Ectodermal cell (in vitro differentiated cells): Measurements from ENCODE around the gene CCNK.

Experiments used
- H3K27ac ChIP-seq: 2 replicates; pipeline ENCODE4 v1.7.0; 2013; ENCODE audit warnings: mild to moderate bottlenecking, low read depth, low read length; ENCODE audit not compliant: insufficient read depth, poor library complexity, severe bottlenecking
- H3K27me3 ChIP-seq: 2 replicates; pipeline ENCODE4 v1.7.0; 2013; ENCODE audit warnings: mild to moderate bottlenecking, low read length; ENCODE audit not compliant: insufficient read depth, control insufficient read depth, poor library complexity, severe bottlenecking
- H3K36me3 ChIP-seq: one replicate; pipeline ENCODE4 v1.7.0; 2013; ENCODE audit warnings: low read length; ENCODE audit not compliant: control insufficient read depth, insufficient read depth
- H3K4me1 ChIP-seq: one replicate; pipeline ENCODE4 v1.7.0; 2013; ENCODE audit warnings: low read length; ENCODE audit not compliant: control insufficient read depth, insufficient read depth
- H3K4me3 ChIP-seq: 2 replicates; pipeline ENCODE4 v1.7.0; 2013; ENCODE audit warnings: low read depth, low read length, control low read depth; ENCODE audit not compliant: insufficient read depth
- H3K9me3 ChIP-seq: 2 replicates; pipeline ENCODE4 v1.7.0; 2013; ENCODE audit warnings: mild to moderate bottlenecking, low read length, moderate library complexity; ENCODE audit not compliant: control insufficient read depth
- WGBS, 2 experiments: methylation state at CpG; one replicate each; pipeline ENCODE4 v1.1.7; 2013; ENCODE audit warnings: missing lambda C conversion rate in 2 of 2; 5-methylcytosine and 5-hydroxymethylcytosine counted together

The CCNK gene

DNA sequence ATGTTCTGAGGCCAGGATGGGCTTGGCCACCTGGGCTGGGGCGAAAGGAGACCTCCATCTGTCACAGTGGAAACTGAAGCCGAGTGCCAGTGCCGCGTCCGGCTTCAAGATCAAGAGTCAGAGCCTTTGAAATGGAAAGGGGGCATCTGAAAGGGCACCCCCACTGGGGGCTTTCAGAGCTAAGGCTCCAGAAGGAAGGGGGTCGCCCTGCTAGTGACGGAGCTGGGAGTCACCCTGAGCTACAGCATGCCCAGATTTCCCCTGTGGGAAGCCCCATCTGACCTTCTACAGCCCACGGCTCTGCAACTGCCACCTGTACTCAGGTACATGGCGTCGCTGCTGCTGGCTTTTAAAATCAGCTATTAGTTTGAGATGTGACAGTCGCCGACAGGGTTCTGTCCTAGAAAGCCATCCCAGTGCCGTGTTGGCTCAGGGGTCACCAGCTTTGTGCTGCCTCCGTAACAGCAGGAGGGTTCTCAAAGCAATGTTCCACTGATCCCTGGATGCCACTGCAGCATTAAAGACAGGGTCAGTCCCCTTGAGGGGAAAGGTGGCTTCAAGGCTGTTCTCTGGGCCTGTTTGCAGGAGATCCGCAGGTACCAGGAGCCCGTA lies 31.5 kb downstream of the CCNK start:
- no peaks in the 10 kb centered on the region for H3K27me3 ChIP-seq
- H3K36me3 ChIP-seq = peaks cover 20% of the 10 kb centered on the region
- WGBS, 2 experiments = 93% methylated on average over 16 of the region's 16 CpGs

DNA sequence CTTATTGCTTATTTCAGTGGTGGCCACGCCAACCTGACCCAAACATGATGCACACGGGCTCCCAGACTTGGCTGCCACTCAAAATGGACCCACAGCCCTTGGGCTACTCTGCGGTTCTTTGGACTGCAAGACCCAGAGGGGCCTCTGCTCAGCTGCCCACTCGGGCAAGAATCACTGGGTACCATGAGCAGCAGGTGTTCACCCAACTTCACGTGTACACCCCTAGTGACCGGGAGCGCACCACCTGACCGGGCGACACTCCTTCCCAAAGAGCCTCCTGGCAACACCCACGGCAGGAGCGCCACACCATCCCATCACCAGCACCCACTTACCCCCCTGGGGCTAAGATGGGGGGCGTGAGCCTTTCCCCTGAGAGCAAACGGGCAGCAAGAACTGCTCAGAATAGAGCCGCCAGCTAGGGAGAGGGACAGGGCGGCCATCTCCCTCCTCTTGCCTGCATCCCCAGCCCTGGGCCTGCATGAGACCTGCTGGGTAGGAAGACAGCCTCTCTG lies 32.0 kb downstream of the CCNK start:
- Histone ChIP-seq H3K4me1 (peaks cover 11% of the 10 kb centered on the region), H3K27me3 (no peaks in the 10 kb centered on the region), H3K4me3 (no peak overlapping the region), H3K36me3 (peaks cover 20% of the 10 kb centered on the region), H3K27ac (no peak overlapping the region), H3K9me3 (no peaks in the 10 kb centered on the region)
- WGBS, 2 experiments = 94 to 95% methylated on average over 15 of the region's 15 CpGs

More for the DNA sequence above, 31.5 kb downstream of the CCNK start:
- Histone ChIP-seq H3K4me3 (no peak overlapping the region), H3K4me1 (peaks cover 11% of the 10 kb centered on the region), H3K27ac (no peak overlapping the region), H3K9me3 (no peaks in the 10 kb centered on the region)

DNA sequence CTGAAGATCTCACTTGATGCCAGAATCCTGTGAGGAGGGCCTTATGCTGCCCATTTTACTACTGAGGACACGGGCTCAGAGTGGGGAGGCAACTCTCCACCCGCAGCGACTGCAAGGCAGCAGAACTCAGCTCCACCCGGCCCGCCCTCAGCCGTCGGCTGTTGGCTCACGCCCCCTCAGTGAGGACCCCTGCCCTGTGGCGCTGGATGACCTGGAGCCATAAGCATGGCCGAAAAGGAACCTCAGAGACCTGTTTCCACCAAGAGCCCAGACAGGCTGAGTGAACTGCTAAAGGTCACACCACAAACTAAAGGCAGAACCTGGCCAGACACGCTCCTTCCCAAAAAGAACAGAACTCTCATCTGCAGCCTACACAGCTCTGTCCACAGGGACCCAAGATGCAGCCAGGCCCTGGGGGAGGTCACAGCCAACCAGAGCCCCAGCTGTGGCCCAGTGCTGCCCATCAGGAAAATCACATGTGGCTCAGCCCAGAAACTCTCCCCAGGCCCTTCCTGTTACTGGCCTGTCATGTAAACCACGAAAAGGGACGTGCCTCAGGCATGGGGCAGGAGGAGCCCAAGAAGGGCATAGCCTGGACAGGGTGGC lies 32.8 kb downstream of the CCNK start:
- H3K36me3 ChIP-seq = peaks cover 12% of the 10 kb centered on the region
- no peak overlapping the region for H3K27ac ChIP-seq
- H3K4me3 ChIP-seq = no peak overlapping the region
- H3K9me3 ChIP-seq = no peaks in the 10 kb centered on the region
- peaks cover 9% of the 10 kb centered on the region for H3K4me1 ChIP-seq
- 91 to 94% methylated on average over 13 of the region's 13 CpGs for whole genome bisulfite sequencing, 2 experiments
- no peaks in the 10 kb centered on the region for H3K27me3 ChIP-seq

DNA sequence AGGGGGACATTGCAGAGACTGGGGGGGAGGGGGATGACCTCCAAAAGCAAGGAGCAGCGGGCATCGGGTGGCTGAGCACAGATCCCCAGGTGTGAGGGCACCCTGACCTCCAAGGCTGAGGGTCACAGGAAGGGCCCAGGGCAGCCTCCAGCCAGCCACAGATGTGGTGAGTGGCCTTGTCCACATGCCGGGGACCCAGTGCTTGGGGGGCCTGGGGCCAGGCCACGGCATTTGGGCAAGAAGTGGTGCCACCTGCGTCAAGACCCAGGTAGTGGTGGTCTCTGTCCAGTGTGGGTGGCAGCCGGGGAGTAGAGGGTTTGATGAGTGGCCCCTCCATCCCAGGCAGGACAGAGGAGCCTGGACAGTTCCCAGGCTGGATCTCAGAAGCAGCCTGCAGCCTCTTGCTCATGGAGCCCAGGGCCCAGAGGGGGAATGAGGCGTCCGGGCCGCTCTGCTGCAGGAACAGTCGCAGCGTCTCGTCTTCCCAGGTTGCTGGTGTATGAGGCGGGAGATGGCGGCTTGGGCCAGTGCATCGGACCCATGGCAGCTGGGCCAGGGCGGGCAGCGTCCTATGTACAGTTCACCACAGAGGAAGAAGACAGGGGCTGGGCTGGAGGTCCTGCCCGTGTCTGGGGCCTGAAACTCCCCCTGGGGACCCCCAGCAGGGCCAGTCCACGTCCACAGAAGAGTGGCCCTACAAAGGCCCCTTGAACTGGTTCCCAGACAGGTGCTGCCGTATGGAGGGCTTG lies 33.5 kb downstream of the CCNK start:
- H3K27ac ChIP-seq = no peak overlapping the region
- H3K4me3 ChIP-seq = no peak overlapping the region
- 95 to 96% methylated on average over 20 of the region's 20 CpGs for WGBS, 2 experiments
- H3K36me3 ChIP-seq = peaks cover 10% of the 10 kb centered on the region
- H3K9me3 ChIP-seq = no peaks in the 10 kb centered on the region
- H3K27me3 ChIP-seq = no peaks in the 10 kb centered on the region
- peaks cover 7% of the 10 kb centered on the region for H3K4me1 ChIP-seq

DNA sequence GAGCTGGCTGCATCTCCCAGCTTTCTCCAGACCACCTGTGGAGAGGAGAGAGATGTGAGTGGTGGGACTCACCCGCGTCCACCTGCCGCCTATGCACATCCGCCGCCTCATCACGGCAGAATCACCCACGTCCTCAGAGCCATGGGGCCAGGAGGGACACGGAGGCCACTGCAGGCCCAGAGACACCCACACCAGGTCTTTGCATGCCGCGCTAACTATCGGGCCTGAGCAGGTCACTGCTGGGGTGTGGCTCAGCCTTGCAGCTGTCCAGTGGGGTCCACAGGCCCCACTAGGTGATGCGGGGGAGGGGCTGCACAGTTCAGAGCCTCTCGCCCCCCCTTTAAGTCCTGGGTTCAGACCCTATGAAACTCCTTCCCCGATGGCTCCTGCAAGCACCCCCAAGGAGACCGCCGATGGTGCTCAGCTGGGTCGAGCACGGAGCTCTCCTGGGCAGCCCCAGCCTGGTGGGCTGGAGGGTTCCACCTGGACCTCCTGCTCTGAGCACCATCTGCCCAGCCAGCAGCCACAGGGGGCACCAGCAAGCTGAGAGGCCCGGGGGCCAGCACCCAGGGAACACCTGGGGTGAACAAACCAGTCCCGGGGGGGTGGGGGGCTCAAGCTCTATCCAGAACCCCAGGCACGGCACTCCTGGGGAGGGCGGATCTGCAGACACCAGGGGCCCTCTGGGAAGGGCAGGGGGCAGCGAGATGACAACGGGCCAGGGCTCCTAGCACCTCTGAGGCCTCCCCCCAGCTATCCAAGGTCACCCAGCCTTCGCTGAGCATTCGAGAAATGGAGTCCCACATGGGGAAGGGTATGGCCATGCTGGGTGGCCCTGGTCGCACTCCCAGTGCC lies 34.3 kb downstream of the CCNK start:
- Histone ChIP-seq H3K4me1 (peaks cover 6% of the 10 kb centered on the region), H3K9me3 (no peaks in the 10 kb centered on the region), H3K27ac (no peak overlapping the region), H3K27me3 (no peaks in the 10 kb centered on the region), H3K4me3 (no peak overlapping the region), H3K36me3 (peaks cover 14% of the 10 kb centered on the region)
- WGBS, 2 experiments = 93% methylated on average over 27 of the region's 27 CpGs

DNA sequence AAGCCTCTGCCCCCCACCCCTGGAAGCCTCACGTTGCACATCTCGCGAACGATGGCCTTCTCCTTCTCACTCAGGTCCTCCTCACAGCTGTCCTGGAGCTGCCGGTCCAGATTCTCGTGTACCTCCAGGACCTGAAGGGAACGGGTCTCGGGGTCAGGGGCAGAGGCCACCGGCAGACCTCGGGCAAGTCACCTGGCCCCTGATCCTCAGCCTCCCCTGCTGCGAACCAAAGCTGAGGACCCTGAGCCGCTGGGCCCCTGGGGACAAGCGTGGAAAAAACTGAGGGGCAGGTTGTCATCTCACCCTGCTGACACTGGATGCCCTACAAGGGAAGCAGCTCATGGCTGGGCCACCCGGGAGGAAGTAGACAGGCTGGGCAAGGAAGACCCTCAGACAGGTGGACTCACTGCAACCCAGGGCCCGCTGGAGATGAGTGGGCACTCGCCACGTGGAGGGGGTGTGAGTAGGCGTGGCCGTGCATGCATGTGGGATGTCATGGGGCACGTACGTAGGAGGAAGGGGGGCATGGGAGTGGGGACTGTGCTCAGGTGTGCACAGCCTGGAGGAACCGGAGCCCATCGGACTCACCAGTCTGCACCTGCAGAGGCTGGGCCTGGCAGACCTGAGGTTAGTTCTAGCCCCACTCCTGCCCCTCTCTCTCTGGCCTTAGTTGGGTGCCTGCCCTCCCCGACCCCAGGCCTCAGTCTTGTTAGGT lies 35.1 kb downstream of the CCNK start:
- Histone ChIP-seq H3K27ac (no peak overlapping the region), H3K27me3 (no peaks in the 10 kb centered on the region), H3K4me1 (peaks cover 8% of the 10 kb centered on the region), H3K4me3 (no peak overlapping the region), H3K36me3 (peaks cover 14% of the 10 kb centered on the region), H3K9me3 (no peaks in the 10 kb centered on the region)
- 94 to 96% methylated on average over 24 of the region's 24 CpGs for WGBS, 2 experiments

DNA sequence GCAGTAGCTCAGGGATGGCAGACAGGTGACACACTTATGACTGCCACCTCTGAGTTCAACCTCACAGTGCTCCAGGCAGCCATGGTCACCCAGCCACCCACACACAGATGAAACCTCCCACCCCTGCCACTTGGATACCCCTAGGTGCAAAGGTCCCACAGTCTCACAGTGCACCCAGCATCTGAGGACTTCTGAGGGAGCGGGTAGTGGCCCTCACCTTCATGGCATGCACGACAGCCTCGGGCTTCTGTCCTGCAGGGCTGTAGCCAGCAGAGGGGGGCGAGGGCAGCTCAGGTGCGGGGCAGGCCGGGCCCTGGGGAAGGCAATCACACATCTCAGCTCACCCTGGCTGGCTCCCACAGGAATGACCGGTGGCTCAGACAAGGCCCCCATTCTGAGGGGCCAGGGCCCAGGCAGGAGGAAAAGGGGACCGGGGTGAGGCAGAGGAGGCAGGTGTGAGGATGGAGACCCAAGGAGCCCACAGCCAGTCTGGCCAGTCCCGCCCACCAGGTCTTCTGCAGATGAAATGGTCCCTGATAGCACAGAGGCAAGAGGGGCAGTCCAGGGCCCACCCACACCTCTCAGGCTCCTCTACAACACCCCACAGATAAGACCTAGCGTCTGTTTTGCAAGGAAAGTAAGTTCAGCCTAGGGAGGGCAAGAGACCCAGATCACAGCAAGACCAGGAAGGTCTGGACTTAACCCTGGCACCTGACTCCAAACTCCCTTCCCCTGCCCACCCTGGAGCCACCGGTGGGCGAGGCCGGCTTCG lies 35.8 kb downstream of the CCNK start:
- Histone ChIP-seq H3K27me3 (no peaks in the 10 kb centered on the region), H3K27ac (no peak overlapping the region), H3K4me1 (peaks cover 15% of the 10 kb centered on the region), H3K36me3 (peaks cover 8% of the 10 kb centered on the region), H3K9me3 (no peaks in the 10 kb centered on the region), H3K4me3 (no peak overlapping the region)
- 91 to 92% methylated on average over 14 of the region's 14 CpGs for WGBS, 2 experiments

DNA sequence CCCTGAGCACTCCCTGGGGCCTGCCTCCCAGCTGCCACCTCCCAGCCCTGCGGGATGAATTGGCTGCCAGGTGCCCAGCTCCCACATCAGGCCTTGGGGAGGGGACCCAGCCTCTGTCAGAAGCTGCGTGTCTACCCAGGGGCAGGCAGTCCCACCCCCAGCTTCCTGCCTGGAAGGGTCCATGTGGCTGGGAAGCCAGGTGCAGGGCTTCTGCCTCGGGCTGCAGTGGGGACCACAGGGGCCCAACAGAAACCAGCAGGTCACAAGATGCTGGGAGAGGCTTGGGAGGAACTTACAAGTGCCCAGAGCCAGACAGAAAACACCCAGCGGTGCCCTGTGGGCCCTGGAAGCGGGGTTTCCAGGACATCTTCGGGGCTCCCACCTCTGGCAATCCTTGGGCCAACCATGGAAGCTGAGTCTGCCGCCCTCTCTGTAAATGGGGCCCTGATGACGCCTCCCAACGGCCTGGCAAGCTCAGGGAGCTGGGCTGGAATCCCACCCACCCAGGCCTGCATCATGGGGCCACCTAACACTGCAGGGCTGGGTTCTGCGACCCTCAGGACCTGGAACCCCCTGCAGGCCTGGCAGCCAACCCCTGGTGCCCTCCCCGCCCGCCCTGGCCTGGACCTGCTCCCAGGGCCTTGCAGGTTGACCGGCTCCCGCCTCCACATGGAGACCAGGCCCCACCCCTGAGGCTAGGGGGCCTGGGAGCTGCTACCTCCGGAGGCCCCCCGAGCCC lies 36.6 kb downstream of the CCNK start:
- WGBS, 2 experiments = 75 to 76% methylated on average over 16 of the region's 16 CpGs
- Histone ChIP-seq H3K36me3 (peaks cover 8% of the 10 kb centered on the region), H3K27me3 (no peaks in the 10 kb centered on the region), H3K27ac (no peak overlapping the region), H3K4me1 (peaks cover 22% of the 10 kb centered on the region), H3K9me3 (no peaks in the 10 kb centered on the region), H3K4me3 (no peak overlapping the region)
